PFSK-1 (cell line): Measurements from ENCODE around the gene AKR7A3.

Experiments used
- FOXP2 ChIP-seq: optimal IDR thresholded peaks from 2 replicates; pipeline ENCODE3; 2011; ENCODE audit warnings: borderline replicate concordance, control low read depth, inconsistent platforms; ENCODE audit not compliant: insufficient read depth; ENCODE audit errors: extremely low read length, extremely low read depth
- POLR2AphosphoS5 ChIP-seq: IDR thresholded peaks from 2 replicates; pipeline ENCODE4 v1.6.1; 2012; ENCODE audit warnings: low read depth, mild to moderate bottlenecking, control low read depth, low read length, moderate library complexity
- REST ChIP-seq, 2 experiments: IDR thresholded peaks; 2 replicates each; pipeline versions ENCODE4 v1.6.1 to v1.8.0; 2011 to 2012; ENCODE audit warnings: low read depth in 2 of 2, low read length in 2 of 2, control low read depth in 1 of 2, inconsistent platforms in 1 of 2, mild to moderate bottlenecking in 1 of 2, moderate library complexity in 1 of 2; ENCODE audit not compliant: insufficient read depth in 1 of 2
- SIN3A ChIP-seq: IDR thresholded peaks from 2 replicates; pipeline ENCODE4 v1.6.1; 2012; ENCODE audit warnings: mild to moderate bottlenecking, low read length, moderate library complexity, borderline replicate concordance; ENCODE audit not compliant: insufficient read depth
- TAF1 ChIP-seq: IDR thresholded peaks from 2 replicates; pipeline ENCODE4 v1.6.1; 2012; ENCODE audit warnings: low read length, control low read depth, borderline replicate concordance; ENCODE audit not compliant: insufficient read depth

AKR7A3 gene

GRCh38 chr1:19251305-19252196 lies 37.0 kb downstream of the AKR7A3 start, which contains the start of the genes EMC1 and MRTO4:
TSS of gene EMC1 (minus strand) at chr1:19251524. CDS start at chr1:19251509, 15 bp downstream.
TSS of gene MRTO4 (plus strand) at chr1:19251805. CDS start at chr1:19251836, 31 bp downstream.
- peak; percentile 73 for TF ChIP-seq FOXP2
- 0 out of 4 replicates have a peak, but pooled peaks of 1 of the 2 experiments have one; percentile 5 for TF ChIP-seq REST (IDR thresholded peaks at IDR 0.05; ENCODE audit: insufficient read depth in 1 of 2, low read depth in 2 of 2, low read length in 2 of 2)
- TF ChIP-seq POLR2AphosphoS5: peak; percentile 78
- no peak for TF ChIP-seq TAF1
- TF ChIP-seq SIN3A: peak; percentile 49; the same call in 1 of the 2 replicates

GRCh38 chr1:19250629-19251304 lies 37.8 kb downstream of the AKR7A3 start:
- TF ChIP-seq POLR2AphosphoS5 (no peak), TAF1 (no peak), FOXP2 (no peak), SIN3A (no peak), REST (IDR thresholded peaks at IDR 0.05; ENCODE audit: insufficient read depth in 1 of 2, low read depth in 2 of 2, low read length in 2 of 2) (no peak)

- TF ChIP-seq POLR2AphosphoS5 (no peak), SIN3A (no peak), REST (IDR thresholded peaks at IDR 0.05; ENCODE audit: insufficient read depth in 1 of 2, low read depth in 2 of 2, low read length in 2 of 2) (no peak), FOXP2 (no peak), TAF1 (no peak)
Measured at GRCh38 chr1:19240673-19241538, 47.7 kb downstream of the AKR7A3 start.

GRCh38 chr1:19239876-19240275 lies 48.7 kb downstream of the AKR7A3 start:
- TF ChIP-seq SIN3A (no peak), POLR2AphosphoS5 (no peak), FOXP2 (no peak), REST (IDR thresholded peaks at IDR 0.05; ENCODE audit: insufficient read depth in 1 of 2, low read depth in 2 of 2, low read length in 2 of 2) (no peak), TAF1 (no peak)
